Common myeloid progenitor, CD34-positive (primary cell): ENCODE results near the gene HIF1AN.
A peak's percentile ranks its signal among the peaks of the same experiment; 100 is the strongest.
"Not testable (repeated sequence)": the region's sequence is repeated elsewhere in the genome, so short reads cannot be mapped to it uniquely, and the experiment has no call there.

Experiments used
- CTCF ChIA-PET: fragments of 350-600 bp; sonication (Branson Sonifier 250); formaldehyde crosslinking; loops from one replicate; lab custom pipeline; 2021; ENCODE audit warnings: antibody characterized with exemption; lab: Charles Lee
- POLR2A ChIA-PET: fragments of 350-600 bp; sonication (Branson Sonifier 250); formaldehyde crosslinking; loops from one replicate; lab custom pipeline; 2021; ENCODE audit warnings: antibody characterized with exemption; lab: Charles Lee
- DNase-seq, 3 donors: peaks; one replicate each; pipeline versions ENCODE4 v3.0.0 to v3.0.0-alpha.2; 2013
- H3K27ac ChIP-seq, 2 experiments: 1 replicate in 1 of 2; 2 replicates in 1 of 2; pipeline ENCODE4 v1.7.0; 2013; ENCODE audit warnings: inconsistent platforms in 2 of 2, low read length in 2 of 2, mild to moderate bottlenecking in 2 of 2, low read depth in 1 of 2, moderate library complexity in 1 of 2; ENCODE audit not compliant: severe bottlenecking in 2 of 2, insufficient read depth in 1 of 2, poor library complexity in 1 of 2
- H3K27me3 ChIP-seq, 5 experiments: replicated peaks in 2 of 5; 1 replicate in 3 of 5; 2 replicates in 2 of 5; pipeline versions ENCODE4 v1.6.1 to v1.7.0; 2013; ENCODE audit warnings: low read length in 4 of 5, mild to moderate bottlenecking in 2 of 5, moderate library complexity in 2 of 5, inconsistent platforms in 1 of 5; ENCODE audit not compliant: insufficient read depth in 5 of 5, control insufficient read depth in 4 of 5
- H3K36me3 ChIP-seq, 4 experiments: 1 replicate in 2 of 4; 2 replicates in 2 of 4; pipeline versions ENCODE4 v1.6.1 to v1.7.0; 2013; ENCODE audit warnings: low read length in 3 of 4, control low read depth in 1 of 4, mild to moderate bottlenecking in 1 of 4; ENCODE audit not compliant: control insufficient read depth in 4 of 4, insufficient read depth in 4 of 4
- H3K4me1 ChIP-seq, 4 experiments: 1 replicate in 3 of 4; 2 replicates in 1 of 4; pipeline versions ENCODE4 v1.6.1 to v1.7.1; 2013; ENCODE audit warnings: low read length in 3 of 4, mild to moderate bottlenecking in 3 of 4, control low read depth in 1 of 4, inconsistent platforms in 1 of 4, moderate library complexity in 1 of 4; ENCODE audit not compliant: control insufficient read depth in 4 of 4, insufficient read depth in 4 of 4; ENCODE audit errors: control extremely low read depth in 1 of 4
- H3K4me3 ChIP-seq, 7 experiments: 1 replicate in 4 of 7; 2 replicates in 3 of 7; pipeline versions ENCODE4 v1.5.1 to v1.7.0; 2013; ENCODE audit warnings: mild to moderate bottlenecking in 7 of 7, low read length in 6 of 7, moderate library complexity in 6 of 7, inconsistent platforms in 2 of 7, low read depth in 2 of 7, control low read depth in 1 of 7; ENCODE audit not compliant: insufficient read depth in 4 of 7, control insufficient read depth in 1 of 7; ENCODE audit errors: extremely low read depth in 1 of 7
- H3K9me3 ChIP-seq, 5 experiments: 1 replicate in 4 of 5; 2 replicates in 1 of 5; pipeline versions ENCODE4 v1.6.1 to v1.7.1; 2013; ENCODE audit warnings: low read length in 4 of 5, mild to moderate bottlenecking in 2 of 5, inconsistent platforms in 1 of 5, low read depth in 1 of 5, moderate library complexity in 1 of 5; ENCODE audit not compliant: control insufficient read depth in 4 of 5, insufficient read depth in 2 of 5; ENCODE audit errors: control extremely low read depth in 1 of 5
- WGBS: methylation state at CpG from one replicate; pipeline ENCODE4 v1.1.5; 2013; ENCODE audit not compliant: insufficient coverage; 5-methylcytosine and 5-hydroxymethylcytosine counted together

Gene HIF1AN

GRCh38 chr10:100568912-100569311 lies 33.2 kb downstream of the HIF1AN start:
- no peaks in the 10 kb centered on the region for H3K9me3 ChIP-seq
- H3K36me3 ChIP-seq, result no peaks in the 10 kb centered on the region
- H3K4me3 ChIP-seq, result no peak overlapping the region
- 93% methylated on average over 3 of the region's 3 CpGs for WGBS
- no peaks in the 10 kb centered on the region for H3K4me1 ChIP-seq
- ChIA-PET CTCF (interaction anchor here (1.4 to 1.9 kb wide), 4 partner anchors 11 to 320 kb away, joined by 3 to 6 read pairs (median 4); no protein-coding TSS in a partner anchor), POLR2A (no interaction called here)
- peaks cover 18 to 96% (median 65%) of the 10 kb centered on the region in 5 experiments for H3K27me3 ChIP-seq
- no peak overlapping the region for H3K27ac ChIP-seq
- no peak for DNase-seq

- Histone ChIP-seq H3K4me3 (peak overlapping the region in 3 of 7 experiments; percentile 13 to 28 (median 20)), H3K9me3 (no peaks in the 10 kb centered on the region), H3K27ac (no peak overlapping the region), H3K36me3 (no peaks in the 10 kb centered on the region), H3K4me1 (no peaks in the 10 kb centered on the region), H3K27me3 (peaks cover 18 to 95% (median 59%) of the 10 kb centered on the region in 5 experiments)
- no peak for DNase-seq
- WGBS, result 26% methylated on average over 14 of the region's 28 CpGs
- ChIA-PET POLR2A (interaction anchor here (0.6 kb wide), 1 partner anchor 90 kb away, joined by 3 read pairs; no protein-coding TSS in a partner anchor), CTCF (interaction anchor here (0.6 to 1.9 kb wide), 7 partner anchors 9 to 319 kb away, joined by 3 to 6 read pairs (median 3); no protein-coding TSS in a partner anchor)
Measured at GRCh38 chr10:100569687-100570481, 34.1 kb downstream of the HIF1AN start.

- no peak for DNase-seq
- Histone ChIP-seq H3K4me3 (peak overlapping the region in 2 of 7 experiments; percentile 13 to 20), H3K36me3 (no peaks in the 10 kb centered on the region), H3K9me3 (no peaks in the 10 kb centered on the region), H3K27me3 (peaks cover 18 to 92% (median 60%) of the 10 kb centered on the region in 5 experiments), H3K4me1 (no peaks in the 10 kb centered on the region), H3K27ac (no peak overlapping the region)
- ChIA-PET POLR2A (no interaction called here), CTCF (interaction anchor here (0.9 to 1.3 kb wide), 2 partner anchors 14 to 18 kb away, joined by 3 read pairs; no protein-coding TSS in a partner anchor)
- 91% methylated on average over 6 of the region's 8 CpGs for WGBS
Measured at GRCh38 chr10:100570506-100570905, 34.8 kb downstream of the HIF1AN start.

- Histone ChIP-seq H3K27ac (no peak overlapping the region), H3K9me3 (no peaks in the 10 kb centered on the region), H3K4me1 (no peaks in the 10 kb centered on the region), H3K27me3 (peaks cover 19 to 91% (median 56%) of the 10 kb centered on the region in 5 experiments), H3K4me3 (no peak overlapping the region), H3K36me3 (no peaks in the 10 kb centered on the region)
- no peak for DNase-seq
- ChIA-PET CTCF (no interaction called here), POLR2A (no interaction called here)
- WGBS, result 42% methylated on average over 5 of the region's 24 CpGs
Measured at GRCh38 chr10:100571084-100571856, 35.5 kb downstream of the HIF1AN start.

- H3K4me3 ChIP-seq, H3K36me3 ChIP-seq, H3K27ac ChIP-seq, POLR2A ChIA-PET, CTCF ChIA-PET, H3K4me1 ChIP-seq, H3K9me3 ChIP-seq, DNase-seq: not testable (repeated sequence)
- 86% methylated on average over 3 of the region's 7 CpGs for WGBS
- H3K27me3 ChIP-seq, result peaks cover 14 to 82% (median 28%) of the 10 kb centered on the region in 5 experiments
Measured at GRCh38 chr10:100575146-100575545, 39.4 kb downstream of the HIF1AN start.

- CTCF ChIA-PET, result interaction anchor here (0.6 kb wide), 1 partner anchor 13 kb away, joined by 3 read pairs; no protein-coding TSS in a partner anchor
- Histone ChIP-seq H3K4me3 (no peak overlapping the region), H3K36me3 (no peaks in the 10 kb centered on the region), H3K27me3 (peaks cover 10 to 79% (median 23%) of the 10 kb centered on the region in 5 experiments), H3K27ac (no peak overlapping the region), H3K4me1 (no peaks in the 10 kb centered on the region), H3K9me3 (no peaks in the 10 kb centered on the region)
- 73% methylated on average over 3 of the region's 8 CpGs for WGBS
- POLR2A ChIA-PET, result no interaction called here
- DNase-seq, result no peak
Measured at GRCh38 chr10:100575585-100576281, 40.0 kb downstream of the HIF1AN start.
